ENCODE measurements around the gene MMP28. TPM values are rescaled to one million over a fixed set of nuclear protein-coding genes. Genes with fewer than 3 reads are reported as not detected.

The MMP28 gene
- total and polyA plus RNA-seq, 10 of the 15 experiments (the other 5 are each of a cell fraction or from before 2014, with no cell fraction given) = not detected

DNA sequence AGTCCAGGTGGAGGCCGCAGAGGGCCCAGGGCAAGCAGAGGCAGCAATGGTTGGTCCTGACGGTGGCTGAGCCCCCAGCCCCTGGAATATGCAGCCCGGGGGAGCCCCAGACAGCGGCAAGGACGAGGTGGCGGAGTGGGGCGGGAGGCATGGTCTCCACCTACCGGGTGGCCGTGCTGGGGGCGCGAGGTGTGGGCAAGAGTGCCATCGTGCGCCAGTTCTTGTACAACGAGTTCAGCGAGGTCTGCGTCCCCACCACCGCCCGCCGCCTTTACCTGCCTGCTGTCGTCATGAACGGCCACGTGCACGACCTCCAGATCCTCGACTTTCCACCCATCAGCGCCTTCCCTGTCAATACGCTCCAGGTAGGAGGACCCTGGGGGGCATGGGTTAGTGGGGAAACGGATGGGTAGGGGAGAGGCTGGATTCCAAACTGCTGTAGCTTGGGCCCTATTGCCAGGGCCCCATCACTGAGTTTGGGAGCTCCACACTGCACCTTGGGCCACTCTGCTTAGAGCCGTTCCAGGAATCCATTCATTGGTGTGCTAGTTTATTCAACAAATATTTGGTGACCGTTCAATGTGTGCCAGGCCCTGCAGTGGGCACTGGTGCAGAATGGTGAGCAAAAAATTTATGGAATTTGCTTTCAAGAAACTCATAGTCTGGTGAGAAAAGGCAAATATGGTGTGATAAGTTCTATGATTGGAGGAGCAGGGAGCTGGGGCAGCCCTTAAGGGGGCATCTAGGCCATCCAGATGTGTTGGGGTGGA lies 60.2 kb downstream of the MMP28 start:
- H3K27ac ChIP-seq (ENCODE audit: control insufficient read depth, insufficient read depth) = no peak overlapping the region
- H3K79me2 ChIP-seq (ENCODE audit: control insufficient read depth, insufficient read depth, low read length) = no peaks in the 10 kb centered on the region
- H3K4me2 ChIP-seq (ENCODE audit: control insufficient read depth, insufficient read depth) = no peak overlapping the region
- H2AFZ ChIP-seq (ENCODE audit: control insufficient read depth, low read depth, low read length) = no peak overlapping the region
- H3K9ac ChIP-seq (ENCODE audit: control insufficient read depth, insufficient read depth, low read length) = no peak overlapping the region
- H3K4me1 ChIP-seq (ENCODE audit: control insufficient read depth, insufficient read depth, low read length) = no peaks in the 10 kb centered on the region
- no TSS peak for BruUV-seq (replicated peaks)
- no peak for FAIRE-seq
- H4K20me1 ChIP-seq (ENCODE audit: control insufficient read depth, insufficient read depth) = no peaks in the 10 kb centered on the region
- ChIA-PET SMC1A (ENCODE audit: uncharacterized antibody, unreplicated experiment) (no interaction called here), CTCF (interaction anchor here (0.8 kb wide), 1 partner anchor 29 kb away, joined by 3 read pairs; no protein-coding TSS in a partner anchor), POLR2A (interaction anchor here (0.5 kb wide), 1 partner anchor 165 kb away, joined by 3 read pairs; no protein-coding TSS in a partner anchor), RAD21 (ENCODE audit: unreplicated experiment) (no interaction called here)
- peaks cover 0 to 1% of the 10 kb centered on the region in 2 experiments; a peak in 1 of 4 replicates for H3K27me3 ChIP-seq (replicated peaks in 1 of 2; ENCODE audit: control insufficient read depth in 2 of 2, insufficient read depth in 2 of 2, low read length in 1 of 2)
- DNase-seq (ENCODE audit: low read depth, low spot score) = no peak
- no peak overlapping the region for H3K4me3 ChIP-seq
- no peaks in the 10 kb centered on the region; a peak in 1 of 4 replicates for H3K36me3 ChIP-seq (ENCODE audit: control insufficient read depth in 2 of 2, insufficient read depth in 2 of 2, low read length in 1 of 2)
- intact Hi-C loops (cut with micrococcal nuclease; ENCODE audit: unreplicated experiment) (no loop called here), in situ Hi-C loops (cut with MboI) (no loop called here)
- no peak for TF ChIP-seq ATF7 (IDR thresholded peaks at IDR 0.05; ENCODE audit: low read depth)
- no peak for TF ChIP-seq RUNX3 (IDR thresholded peaks at IDR 0.05; ENCODE audit: low read length)
- TF ChIP-seq BACH1 (IDR thresholded peaks at IDR 0.05; ENCODE audit: borderline replicate concordance) = no peak
- TF ChIP-seq NFYB (IDR thresholded peaks at IDR 0.05; ENCODE audit: insufficient read depth, low read depth, low read length) = no peak
- TF ChIP-seq JUNB (IDR thresholded peaks at IDR 0.05) = no peak
- TF ChIP-seq ELK1 (IDR thresholded peaks at IDR 0.05; ENCODE audit: low read depth, low read length) = no peak
- TF ChIP-seq NRF1 (conservative IDR thresholded peaks at IDR 0.05; ENCODE audit: low read depth, low read length) = no peak
- TF ChIP-seq E4F1 (IDR thresholded peaks at IDR 0.05; ENCODE audit: borderline replicate concordance, partially characterized antibody) = no peak
- TF ChIP-seq NFYA (IDR thresholded peaks at IDR 0.05; ENCODE audit: borderline replicate concordance, low read depth, low read length) = no peak
- no peak for TF ChIP-seq ETV6 (conservative IDR thresholded peaks at IDR 0.05 in 1 of 2, IDR thresholded peaks at IDR 0.05 in 1 of 2; ENCODE audit: borderline replicate concordance in 1 of 2, low read depth in 1 of 2)
- TF ChIP-seq ZBTB4 (CRISPR knock-in tag; IDR thresholded peaks at IDR 0.05) = no peak
- TF ChIP-seq RAD51 (IDR thresholded peaks at IDR 0.05) = no peak
- TF ChIP-seq ZNF207 (IDR thresholded peaks at IDR 0.05; ENCODE audit: borderline replicate concordance) = no peak
- TF ChIP-seq NFXL1 (IDR thresholded peaks at IDR 0.05; ENCODE audit: borderline replicate concordance) = no peak
- no peak for TF ChIP-seq ASH2L (IDR thresholded peaks at IDR 0.05; ENCODE audit: borderline replicate concordance, low read depth)
- WGBS (ENCODE audit: insufficient coverage, insufficient replicate concordance, low lambda C conversion rate, missing lambda C conversion rate) = 60% methylated on average over 29 of the region's 29 CpGs
- ATAC-seq = no peak
- no peaks in the 10 kb centered on the region for H3K9me3 ChIP-seq (replicated peaks; ENCODE audit: control insufficient read depth, insufficient read depth, low read length)
